CD14-positive monocyte (primary cell): Measurements from ENCODE around the gene HHIPL1. TPM values are rescaled to one million over a fixed set of nuclear protein-coding genes. Genes with fewer than 3 reads are reported as not detected.

ENCODE experiments used
- DNase-seq, 3 donors: peaks; one replicate each; pipeline ENCODE4 v3.0.0-alpha.2; 2011 to 2022
- H2AFZ ChIP-seq: 2 replicates; pipeline ENCODE4 v1.6.0; 2012; ENCODE audit warnings: mild to moderate bottlenecking, low read depth, low read length, inconsistent platforms; ENCODE audit not compliant: insufficient read depth, poor library complexity, severe bottlenecking
- H3K27ac ChIP-seq, 2 donors: 1 replicate in 1 of 2; 2 replicates in 1 of 2; pipeline ENCODE4 v1.5.1; 2012 to 2013; ENCODE audit warnings: low read length in 2 of 2, control low read depth in 1 of 2, inconsistent platforms in 1 of 2, low read depth in 1 of 2, mild to moderate bottlenecking in 1 of 2
- H3K27me3 ChIP-seq, 2 donors: one replicate each; pipeline versions ENCODE4 v1.6.0 to v1.6.1; 2011 to 2013; ENCODE audit warnings: low read length in 2 of 2; ENCODE audit not compliant: control insufficient read depth in 2 of 2, insufficient read depth in 2 of 2
- H3K36me3 ChIP-seq, 2 donors: replicated peaks in 1 of 2; 1 replicate in 1 of 2; 2 replicates in 1 of 2; pipeline versions ENCODE4 v1.5.1 to v1.6.1; 2012 to 2013; ENCODE audit warnings: low read length in 2 of 2, control low read depth in 1 of 2, inconsistent platforms in 1 of 2, mild to moderate bottlenecking in 1 of 2; ENCODE audit not compliant: insufficient read depth in 2 of 2, control insufficient read depth in 1 of 2
- H3K4me1 ChIP-seq, 2 donors: 1 replicate in 1 of 2; 2 replicates in 1 of 2; pipeline versions ENCODE4 v1.5.1 to v1.6.1; 2012 to 2013; ENCODE audit warnings: low read length in 2 of 2, control low read depth in 1 of 2, inconsistent platforms in 1 of 2, mild to moderate bottlenecking in 1 of 2, moderate library complexity in 1 of 2; ENCODE audit not compliant: insufficient read depth in 2 of 2, control insufficient read depth in 1 of 2
- H3K4me2 ChIP-seq: replicated peaks from 2 replicates; pipeline ENCODE3; 2012; ENCODE audit warnings: low read length, moderate library complexity, mild to moderate bottlenecking; ENCODE audit not compliant: poor library complexity, severe bottlenecking; ENCODE audit errors: extremely low read depth
- H3K4me3 ChIP-seq, 3 experiments: fragments of 200-600 bp in 1 of 3; sonication (generic) in 1 of 3; replicated peaks in 1 of 3; 1 replicate in 2 of 3; 2 replicates in 1 of 3; pipeline ENCODE4 v1.5.1; 2011 to 2013; ENCODE audit warnings: low read length in 3 of 3, mild to moderate bottlenecking in 3 of 3, control low read depth in 2 of 3, low read depth in 2 of 3, inconsistent platforms in 1 of 3, moderate library complexity in 1 of 3
- H3K79me2 ChIP-seq: 2 replicates; pipeline ENCODE4 v1.6.0; 2012; ENCODE audit warnings: mild to moderate bottlenecking, control low read depth, inconsistent platforms, low read length, moderate library complexity; ENCODE audit not compliant: insufficient read depth
- H3K9ac ChIP-seq: 2 replicates; pipeline ENCODE4 v1.6.0; 2017; ENCODE audit warnings: low read length, mild to moderate bottlenecking; ENCODE audit not compliant: insufficient read depth, poor library complexity, severe bottlenecking
- H3K9me3 ChIP-seq, 2 donors: replicated peaks in 1 of 2; 1 replicate in 1 of 2; 2 replicates in 1 of 2; pipeline versions ENCODE4 v1.5.1 to v1.6.1; 2012 to 2013; ENCODE audit warnings: low read length in 2 of 2, control low read depth in 1 of 2; ENCODE audit not compliant: control insufficient read depth in 1 of 2, insufficient read depth in 1 of 2
- H4K20me1 ChIP-seq: 2 replicates; pipeline ENCODE4 v1.6.0; 2012; ENCODE audit warnings: mild to moderate bottlenecking, low read length, control low read depth, moderate library complexity; ENCODE audit not compliant: insufficient read depth
- H3K27ac Mint-ChIP-seq, 7 donors: one replicate each; pipeline ENCODE4 v1.8.0; 2020; ENCODE audit warnings: mild to moderate bottlenecking in 7 of 7, mixed read lengths in 7 of 7, moderate library complexity in 6 of 7, inconsistent platforms in 2 of 7
- H3K27me3 Mint-ChIP-seq, 3 donors: one replicate each; pipeline ENCODE4 v1.8.0; 2021 to 2022; ENCODE audit warnings: low read depth in 3 of 3, mild to moderate bottlenecking in 3 of 3, mixed read lengths in 3 of 3, moderate library complexity in 3 of 3, inconsistent platforms in 1 of 3
- H3K36me3 Mint-ChIP-seq, 2 donors: one replicate each; pipeline ENCODE4 v1.8.0; 2020; ENCODE audit warnings: mixed read lengths in 2 of 2, inconsistent platforms in 1 of 2, mild to moderate bottlenecking in 1 of 2
- H3K4me1 Mint-ChIP-seq: one replicate; pipeline ENCODE4 v1.8.0; 2020; ENCODE audit warnings: mild to moderate bottlenecking, mixed read lengths
- H3K4me3 Mint-ChIP-seq, 2 donors: one replicate each; pipeline ENCODE4 v1.8.0; 2020; ENCODE audit warnings: mild to moderate bottlenecking in 2 of 2, mixed read lengths in 2 of 2, moderate library complexity in 1 of 2
- H3K9me3 Mint-ChIP-seq, 7 donors: one replicate each; pipeline ENCODE4 v1.8.0; 2020 to 2022; ENCODE audit warnings: mixed read lengths in 7 of 7, mild to moderate bottlenecking in 6 of 7, moderate library complexity in 6 of 7, inconsistent platforms in 2 of 7
- WGBS: methylation state at CpG from one replicate; pipeline ENCODE4 v1.1.5; 2013; ENCODE audit warnings: missing lambda C conversion rate; ENCODE audit not compliant: insufficient coverage; 5-methylcytosine and 5-hydroxymethylcytosine counted together
- intact Hi-C, 2 donors: fragments of 100-400 bp; cut with micrococcal nuclease; formaldehyde crosslinking; loops; one replicate each; pipeline versions ENCODE4 v1.15.0 to v1.15.1; 2023
- polyA plus RNA-seq, 3 donors: library from polyadenylated mRNA; depleted of rRNA in 1 of 3; unstranded in 2 of 3; stranded (reverse) in 1 of 3; fragments of 300-500 nt in 2 of 3; fragments of >200 nt in 1 of 3; fragmentation: Illumina TruSeq in 2 of 3; gene quantifications; 1 replicate in 2 of 3; 2 replicates in 1 of 3; pipeline ENCODE4 v1.2.3, GENCODE V29; 2012 to 2021
- TF ChIP-seq, protein P1 (sequence below): fragments of 200-600 bp; IDR thresholded peaks from one replicate; pipeline ENCODE4 v1.8.0; 2022; ENCODE audit warnings: antibody characterized with exemption, mild to moderate bottlenecking

The HHIPL1 gene
- polyA plus RNA-seq, 3 donors: 0.09 TPM; not detected in 2

DNA sequence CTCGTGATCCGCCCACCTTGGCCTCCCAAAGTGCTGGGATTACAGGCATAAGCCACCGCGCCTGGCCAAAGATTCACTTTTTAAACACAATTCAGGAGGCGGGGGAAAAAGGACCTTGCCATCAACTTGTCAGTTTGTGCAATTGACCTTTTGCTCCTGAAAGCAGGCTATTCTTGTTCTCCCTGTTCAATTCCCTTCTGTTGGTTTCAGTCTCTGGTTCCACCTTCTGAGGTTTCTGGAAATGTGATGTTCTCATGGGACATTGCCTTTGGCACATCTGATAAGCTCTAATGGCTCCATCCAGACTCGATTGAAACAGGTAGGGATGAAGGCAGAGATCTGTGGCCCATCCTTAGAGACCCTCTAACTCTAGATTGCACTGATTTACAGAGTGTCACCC is 23.0 kb upstream of the HHIPL1 start:
- Mint-ChIP-seq H3K4me3 (no peak overlapping the region), H3K27ac (peak overlapping the region in 1 of 7 donors; percentile 50), H3K27me3 (peaks cover 16 to 24% (median 21%) of the 10 kb centered on the region in 3 donors), H3K36me3 (no peaks in the 10 kb centered on the region), H3K4me1 (no peaks in the 10 kb centered on the region), H3K9me3 (no peaks in the 10 kb centered on the region)
- Histone ChIP-seq H4K20me1 (no peaks in the 10 kb centered on the region), H3K9me3 (no peaks in the 10 kb centered on the region), H3K4me3 (no peak overlapping the region), H3K4me1 (no peaks in the 10 kb centered on the region), H3K36me3 (no peaks in the 10 kb centered on the region), H2AFZ (no peak overlapping the region), H3K9ac (no peak overlapping the region), H3K79me2 (no peaks in the 10 kb centered on the region), H3K27ac (no peak overlapping the region), H3K27me3 (peaks cover 0 to 15% of the 10 kb centered on the region in 2 donors), H3K4me2 (no peak overlapping the region)
- WGBS: 100% methylated on average over 5 of the region's 6 CpGs
- TF ChIP-seq, protein P1, sequence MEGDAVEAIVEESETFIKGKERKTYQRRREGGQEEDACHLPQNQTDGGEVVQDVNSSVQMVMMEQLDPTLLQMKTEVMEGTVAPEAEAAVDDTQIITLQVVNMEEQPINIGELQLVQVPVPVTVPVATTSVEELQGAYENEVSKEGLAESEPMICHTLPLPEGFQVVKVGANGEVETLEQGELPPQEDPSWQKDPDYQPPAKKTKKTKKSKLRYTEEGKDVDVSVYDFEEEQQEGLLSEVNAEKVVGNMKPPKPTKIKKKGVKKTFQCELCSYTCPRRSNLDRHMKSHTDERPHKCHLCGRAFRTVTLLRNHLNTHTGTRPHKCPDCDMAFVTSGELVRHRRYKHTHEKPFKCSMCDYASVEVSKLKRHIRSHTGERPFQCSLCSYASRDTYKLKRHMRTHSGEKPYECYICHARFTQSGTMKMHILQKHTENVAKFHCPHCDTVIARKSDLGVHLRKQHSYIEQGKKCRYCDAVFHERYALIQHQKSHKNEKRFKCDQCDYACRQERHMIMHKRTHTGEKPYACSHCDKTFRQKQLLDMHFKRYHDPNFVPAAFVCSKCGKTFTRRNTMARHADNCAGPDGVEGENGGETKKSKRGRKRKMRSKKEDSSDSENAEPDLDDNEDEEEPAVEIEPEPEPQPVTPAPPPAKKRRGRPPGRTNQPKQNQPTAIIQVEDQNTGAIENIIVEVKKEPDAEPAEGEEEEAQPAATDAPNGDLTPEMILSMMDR: no peak
- intact Hi-C loops: no loop called here
- DNase-seq: no peak

DNA sequence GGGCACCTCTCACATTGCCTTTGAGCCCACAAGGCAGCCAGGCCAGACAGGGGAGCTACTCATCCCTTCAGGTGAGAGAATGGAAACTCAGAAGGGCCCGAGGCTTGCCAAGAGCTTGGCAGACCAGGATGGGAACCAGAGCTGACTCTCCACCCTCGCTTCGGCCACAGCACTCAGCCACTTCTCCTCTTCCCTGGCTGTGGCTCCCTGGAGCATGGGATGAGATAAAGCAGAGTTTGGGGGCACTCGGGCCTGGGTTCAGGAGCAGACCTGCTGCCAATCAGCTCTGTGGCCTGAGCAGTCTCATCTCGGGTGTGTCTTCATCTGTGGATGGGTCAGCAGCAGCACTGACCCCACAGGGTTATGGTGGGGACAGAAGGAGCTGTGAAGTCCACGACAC is 20.9 kb upstream of the HHIPL1 start:
- Histone ChIP-seq H2AFZ (no peak overlapping the region), H3K27ac (no peak overlapping the region), H3K9ac (no peak overlapping the region), H4K20me1 (no peaks in the 10 kb centered on the region), H3K27me3 (peaks cover 0 to 6% of the 10 kb centered on the region in 2 donors), H3K4me3 (no peak overlapping the region), H3K4me1 (no peaks in the 10 kb centered on the region), H3K36me3 (no peaks in the 10 kb centered on the region), H3K9me3 (no peaks in the 10 kb centered on the region), H3K4me2 (no peak overlapping the region), H3K79me2 (no peaks in the 10 kb centered on the region)
- Mint-ChIP-seq H3K4me3 (no peak overlapping the region), H3K4me1 (no peaks in the 10 kb centered on the region), H3K27ac (no peak overlapping the region), H3K9me3 (no peaks in the 10 kb centered on the region), H3K36me3 (no peaks in the 10 kb centered on the region), H3K27me3 (peaks cover 11 to 20% (median 16%) of the 10 kb centered on the region in 3 donors)
- intact Hi-C loops: no loop called here
- TF ChIP-seq, protein P1: no peak
- WGBS: 79% methylated on average over 5 of the region's 6 CpGs
- DNase-seq: no peak
